KOPT-K1 (cell line): ENCODE measurements around the gene HEATR5B.
"Not testable (repeated sequence)": the region's sequence is repeated elsewhere in the genome, so short reads cannot be mapped to it uniquely, and the experiment has no call there.

Experiments
- H3K27ac ChIP-seq: fragments of 200-600 bp; sonication (generic); 2 replicates; pipeline ENCODE4 v1.5.1; 2016; ENCODE audit warnings: antibody characterized with exemption, mild to moderate bottlenecking, low read depth, low read length; ENCODE audit not compliant: poor library complexity, severe bottlenecking
- H3K36me3 ChIP-seq: fragments of 200-600 bp; sonication (generic); 2 replicates; pipeline ENCODE4 v1.5.1; 2017; ENCODE audit warnings: antibody characterized with exemption, mild to moderate bottlenecking, low read length, moderate library complexity; ENCODE audit not compliant: insufficient read depth
- H3K9me3 ChIP-seq: fragments of 200-600 bp; sonication (generic); 2 replicates; pipeline ENCODE4 v1.5.1; 2017; ENCODE audit warnings: antibody characterized with exemption, low read length, mild to moderate bottlenecking; ENCODE audit not compliant: insufficient read depth, poor library complexity, severe bottlenecking

Gene HEATR5B

GRCh38 chr2:37029758-37030157, 54.4 kb downstream of the HEATR5B start:
- Histone ChIP-seq H3K9me3 (no peaks in the 10 kb centered on the region), H3K27ac (no peak overlapping the region), H3K36me3 (peaks cover 34% of the 10 kb centered on the region)

- Histone ChIP-seq H3K27ac (no peak overlapping the region), H3K36me3 (peaks cover 34% of the 10 kb centered on the region), H3K9me3 (no peaks in the 10 kb centered on the region)
Measured at GRCh38 chr2:37026050-37026449, 58.1 kb downstream of the HEATR5B start.

- Histone ChIP-seq H3K36me3 (peaks cover 40% of the 10 kb centered on the region), H3K9me3 (no peaks in the 10 kb centered on the region), H3K27ac (no peak overlapping the region)
Measured at GRCh38 chr2:37020887-37021796, 63.0 kb downstream of the HEATR5B start.

GRCh38 chr2:37020212-37020886, 63.8 kb downstream of the HEATR5B start:
- Histone ChIP-seq H3K9me3 (no peaks in the 10 kb centered on the region), H3K36me3 (peaks cover 38% of the 10 kb centered on the region), H3K27ac (no peak overlapping the region)

GRCh38 chr2:37013315-37013641, 70.9 kb downstream of the HEATR5B start:
- no peaks in the 10 kb centered on the region for H3K9me3 ChIP-seq
- peaks cover 40% of the 10 kb centered on the region for H3K36me3 ChIP-seq
- no peak overlapping the region for H3K27ac ChIP-seq

- Histone ChIP-seq H3K9me3 (no peaks in the 10 kb centered on the region), H3K36me3 (peaks cover 50% of the 10 kb centered on the region), H3K27ac (no peak overlapping the region)
Measured at GRCh38 chr2:37011130-37011529, 73.0 kb downstream of the HEATR5B start.

- no peaks in the 10 kb centered on the region for H3K9me3 ChIP-seq
- peaks cover 71% of the 10 kb centered on the region for H3K36me3 ChIP-seq
- no peak overlapping the region for H3K27ac ChIP-seq
Measured at GRCh38 chr2:37005118-37005868, 78.9 kb downstream of the HEATR5B start.

- no peak overlapping the region for H3K27ac ChIP-seq
- H3K9me3 ChIP-seq: no peaks in the 10 kb centered on the region
- H3K36me3 ChIP-seq: peaks cover 70% of the 10 kb centered on the region
Measured at GRCh38 chr2:37000988-37001556, 83.1 kb downstream of the HEATR5B start.

- Histone ChIP-seq H3K9me3 (no peaks in the 10 kb centered on the region), H3K27ac (no peak overlapping the region), H3K36me3 (peaks cover 65% of the 10 kb centered on the region)
Measured at GRCh38 chr2:37000318-37000717, 83.9 kb downstream of the HEATR5B start.

- H3K27ac ChIP-seq, H3K9me3 ChIP-seq: not testable (repeated sequence)
- peaks cover 56% of the 10 kb centered on the region for H3K36me3 ChIP-seq
Measured at GRCh38 chr2:36999416-36999815, 84.8 kb downstream of the HEATR5B start.

GRCh38 chr2:36993841-36994620, 90.1 kb downstream of the HEATR5B start:
- Histone ChIP-seq H3K36me3 (peaks cover 17% of the 10 kb centered on the region), H3K27ac (no peak overlapping the region), H3K9me3 (no peaks in the 10 kb centered on the region)

GRCh38 chr2:36988008-36988407, 96.2 kb downstream of the HEATR5B start:
- peaks cover 15% of the 10 kb centered on the region for H3K36me3 ChIP-seq
- H3K9me3 ChIP-seq: no peaks in the 10 kb centered on the region
- H3K27ac ChIP-seq: no peak overlapping the region

GRCh38 chr2:36982467-36982866, 101.7 kb downstream of the HEATR5B start:
- no peak overlapping the region for H3K27ac ChIP-seq
- H3K9me3 ChIP-seq: no peaks in the 10 kb centered on the region
- peaks cover 6% of the 10 kb centered on the region; the same call in 1 of the 2 replicates for H3K36me3 ChIP-seq

GRCh38 chr2:36981911-36982310, 102.3 kb downstream of the HEATR5B start:
- Histone ChIP-seq H3K27ac (no peak overlapping the region), H3K36me3 (peaks cover 6% of the 10 kb centered on the region; the same call in 1 of the 2 replicates), H3K9me3 (no peaks in the 10 kb centered on the region)
